ENCODE measurements around the gene TMEM178A.

Gene TMEM178A

DNA sequence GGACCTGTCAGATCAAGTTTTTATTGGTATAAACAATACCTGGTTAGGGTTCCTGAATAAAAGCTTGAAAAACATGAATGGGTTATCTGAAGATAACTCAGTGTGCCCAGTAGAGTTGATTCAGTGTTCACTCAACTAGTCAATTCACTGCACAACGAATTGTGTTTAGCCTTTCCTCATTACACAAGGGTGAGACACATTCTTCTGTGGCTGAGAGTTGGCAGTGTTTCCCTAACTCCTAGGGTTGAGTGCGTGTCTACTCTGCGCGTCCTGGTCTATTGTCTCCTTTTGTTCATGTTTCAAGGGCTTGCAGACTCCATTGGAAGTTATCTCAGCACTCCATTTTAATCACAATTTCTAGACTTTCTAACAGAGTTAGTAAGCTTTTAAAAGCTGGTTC, 32.8 kb upstream of the TMEM178A start:
- DNase-seq (ENCODE audit: low spot score in 2 of 2) (no peak), ATAC-seq (replicated peaks; ENCODE audit: extremely low read depth, poor library complexity, severe bottlenecking) (no peak)
- Mint-ChIP-seq H3K4me3 (no peak overlapping the region), H3K27ac (ENCODE audit: low read depth) (no peak overlapping the region), H3K36me3 (ENCODE audit: insufficient read depth) (no peaks in the 10 kb centered on the region), H3K4me1 (no peaks in the 10 kb centered on the region), H3K27me3 (peaks cover 19% of the 10 kb centered on the region), H3K9me3 (no peaks in the 10 kb centered on the region)

GRCh38 chr2:39636306-39636705, 29.4 kb upstream of the TMEM178A start:
- Mint-ChIP-seq H3K36me3 (ENCODE audit: insufficient read depth) (no peaks in the 10 kb centered on the region), H3K4me3 (no peak overlapping the region), H3K27me3 (peaks cover 19% of the 10 kb centered on the region), H3K9me3 (no peaks in the 10 kb centered on the region), H3K4me1 (no peaks in the 10 kb centered on the region), H3K27ac (ENCODE audit: low read depth) (no peak overlapping the region)
- ATAC-seq (replicated peaks; ENCODE audit: extremely low read depth, poor library complexity, severe bottlenecking) = no peak
- DNase-seq (ENCODE audit: low spot score in 2 of 2) = no peak

DNA sequence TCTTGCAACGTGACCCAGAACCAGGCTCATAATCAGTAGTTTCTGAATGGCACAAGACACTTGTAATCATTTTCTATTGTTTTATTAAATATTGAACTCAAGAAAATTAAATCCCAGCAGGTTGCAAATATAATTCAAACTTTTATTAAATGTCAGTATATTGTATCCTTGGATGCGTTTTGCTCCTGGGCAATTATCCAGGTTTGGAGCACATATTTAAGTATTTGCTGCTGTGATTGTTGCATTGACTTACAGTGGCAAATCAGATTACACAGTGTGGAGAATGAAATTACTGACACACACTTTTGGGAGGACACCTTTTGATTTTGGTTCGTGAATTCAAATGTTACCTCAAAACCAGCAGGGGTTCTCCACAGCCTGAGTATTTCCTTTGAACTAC, 27.1 kb upstream of the TMEM178A start:
- H3K36me3 Mint-ChIP-seq (ENCODE audit: insufficient read depth) = no peaks in the 10 kb centered on the region
- H3K27me3 Mint-ChIP-seq = peaks cover 19% of the 10 kb centered on the region
- no peak overlapping the region for H3K27ac Mint-ChIP-seq (ENCODE audit: low read depth)
- no peak overlapping the region for H3K4me3 Mint-ChIP-seq
- no peaks in the 10 kb centered on the region for H3K4me1 Mint-ChIP-seq
- no peaks in the 10 kb centered on the region for H3K9me3 Mint-ChIP-seq
- ATAC-seq (replicated peaks; ENCODE audit: extremely low read depth, poor library complexity, severe bottlenecking) = no peak
- DNase-seq (ENCODE audit: low spot score in 2 of 2) = no peak

DNA sequence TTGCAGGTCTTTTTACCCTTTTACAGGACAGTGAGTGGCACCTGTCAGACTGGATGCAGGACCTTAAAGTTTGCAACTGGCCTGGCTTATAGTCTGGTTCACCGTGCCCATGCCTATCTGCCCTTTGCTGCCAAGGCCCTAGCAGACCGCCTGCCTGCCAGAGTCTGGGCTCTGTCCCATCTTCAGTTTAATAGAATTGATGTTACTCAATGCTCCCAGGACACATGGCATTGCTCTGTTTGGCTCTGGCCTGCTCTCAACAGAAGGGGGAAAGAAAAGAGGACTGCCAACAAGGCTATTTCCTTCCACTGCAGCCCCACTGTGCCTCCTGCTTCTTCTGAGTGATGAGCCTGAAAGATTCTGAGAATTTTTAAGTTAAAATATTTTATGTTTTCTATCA, 25.6 kb upstream of the TMEM178A start:
- H3K36me3 Mint-ChIP-seq (ENCODE audit: insufficient read depth) = no peaks in the 10 kb centered on the region
- H3K27ac Mint-ChIP-seq (ENCODE audit: low read depth) = no peak overlapping the region
- peaks cover 16% of the 10 kb centered on the region for H3K27me3 Mint-ChIP-seq
- H3K9me3 Mint-ChIP-seq = no peaks in the 10 kb centered on the region
- no peaks in the 10 kb centered on the region for H3K4me1 Mint-ChIP-seq
- DNase-seq (ENCODE audit: low spot score in 2 of 2) (no peak), ATAC-seq (replicated peaks; ENCODE audit: extremely low read depth, poor library complexity, severe bottlenecking) (no peak)
- H3K4me3 Mint-ChIP-seq = no peak overlapping the region

DNA sequence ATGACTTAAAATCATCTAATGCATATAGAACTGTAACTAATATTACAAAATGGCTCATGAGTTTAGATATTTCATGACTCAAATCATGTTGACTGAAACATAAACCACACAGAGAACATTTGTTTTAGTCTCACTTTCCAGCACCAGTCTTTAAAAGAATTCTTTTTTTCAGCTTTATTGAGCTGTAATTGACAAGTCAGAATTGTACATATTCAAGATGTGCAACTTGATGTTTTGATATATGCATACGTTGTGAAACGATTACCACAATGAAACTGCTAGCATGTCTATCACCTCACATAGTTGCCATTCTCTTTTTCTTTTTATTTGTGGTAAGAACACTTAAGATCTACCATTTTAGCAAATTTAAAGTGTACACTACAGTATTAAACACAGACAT, 25.0 kb upstream of the TMEM178A start:
- no peak for DNase-seq (ENCODE audit: low spot score in 2 of 2)
- H3K9me3 Mint-ChIP-seq = no peaks in the 10 kb centered on the region
- peaks cover 10% of the 10 kb centered on the region for H3K27me3 Mint-ChIP-seq
- no peak overlapping the region for H3K27ac Mint-ChIP-seq (ENCODE audit: low read depth)
- no peak for ATAC-seq (replicated peaks; ENCODE audit: extremely low read depth, poor library complexity, severe bottlenecking)
- H3K4me3 Mint-ChIP-seq = no peak overlapping the region
- H3K4me1 Mint-ChIP-seq = no peaks in the 10 kb centered on the region
- H3K36me3 Mint-ChIP-seq (ENCODE audit: insufficient read depth) = no peaks in the 10 kb centered on the region

- no peak overlapping the region for H3K4me3 Mint-ChIP-seq
- H3K9me3 Mint-ChIP-seq = no peaks in the 10 kb centered on the region
- no peak for DNase-seq (ENCODE audit: low spot score in 2 of 2)
- no peak for ATAC-seq (replicated peaks; ENCODE audit: extremely low read depth, poor library complexity, severe bottlenecking)
- no peaks in the 10 kb centered on the region for H3K36me3 Mint-ChIP-seq (ENCODE audit: insufficient read depth)
- H3K4me1 Mint-ChIP-seq = no peaks in the 10 kb centered on the region
- peaks cover under 1% of the 10 kb centered on the region for H3K27me3 Mint-ChIP-seq
- H3K27ac Mint-ChIP-seq (ENCODE audit: low read depth) = no peak overlapping the region
Measured at GRCh38 chr2:39641635-39642034, 24.1 kb upstream of the TMEM178A start.

DNA sequence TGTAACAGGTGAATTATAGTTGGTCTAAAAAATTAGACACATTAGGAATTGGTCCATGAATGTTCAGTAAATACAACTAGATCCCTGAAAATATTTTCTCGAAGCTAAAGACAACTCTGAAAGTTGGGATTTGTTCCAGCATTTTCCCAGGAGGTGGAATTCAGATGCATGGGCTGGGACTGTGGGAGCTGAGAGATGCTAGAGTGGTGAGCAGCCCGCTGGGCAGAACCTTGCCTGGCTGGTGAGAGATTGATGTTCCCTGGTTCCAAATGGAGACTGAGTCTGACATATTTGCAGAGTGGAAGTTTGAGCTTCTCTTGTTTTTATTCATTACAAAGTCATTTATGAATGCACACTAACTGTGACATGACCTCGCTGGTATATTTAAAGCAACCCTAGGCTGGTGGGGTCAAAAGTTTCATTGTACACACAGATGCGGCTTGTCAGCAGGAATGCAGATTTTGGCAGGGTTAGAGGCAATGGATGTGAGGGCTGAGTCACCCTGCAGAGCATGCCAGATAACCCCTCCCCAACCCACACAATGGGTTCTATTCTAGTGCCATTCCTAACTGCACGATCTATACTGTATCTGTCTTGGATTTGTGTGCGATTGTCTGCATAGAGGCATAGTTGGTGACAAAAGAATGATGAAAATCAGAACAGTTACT, 23.5 kb upstream of the TMEM178A start:
- Mint-ChIP-seq H3K27me3 (no peaks in the 10 kb centered on the region), H3K9me3 (no peaks in the 10 kb centered on the region), H3K4me3 (no peak overlapping the region), H3K4me1 (no peaks in the 10 kb centered on the region), H3K36me3 (ENCODE audit: insufficient read depth) (no peaks in the 10 kb centered on the region), H3K27ac (ENCODE audit: low read depth) (no peak overlapping the region)
- no peak for ATAC-seq (replicated peaks; ENCODE audit: extremely low read depth, poor library complexity, severe bottlenecking)
- no peak for DNase-seq (ENCODE audit: low spot score in 2 of 2)

GRCh38 chr2:39645826-39646225, 19.9 kb upstream of the TMEM178A start:
- DNase-seq (ENCODE audit: low spot score in 2 of 2) (no peak), ATAC-seq (replicated peaks; ENCODE audit: extremely low read depth, poor library complexity, severe bottlenecking) (no peak)
- Mint-ChIP-seq H3K27me3 (no peaks in the 10 kb centered on the region), H3K4me1 (no peaks in the 10 kb centered on the region), H3K27ac (ENCODE audit: low read depth) (no peak overlapping the region), H3K9me3 (no peaks in the 10 kb centered on the region), H3K4me3 (no peak overlapping the region), H3K36me3 (ENCODE audit: insufficient read depth) (no peaks in the 10 kb centered on the region)

DNA sequence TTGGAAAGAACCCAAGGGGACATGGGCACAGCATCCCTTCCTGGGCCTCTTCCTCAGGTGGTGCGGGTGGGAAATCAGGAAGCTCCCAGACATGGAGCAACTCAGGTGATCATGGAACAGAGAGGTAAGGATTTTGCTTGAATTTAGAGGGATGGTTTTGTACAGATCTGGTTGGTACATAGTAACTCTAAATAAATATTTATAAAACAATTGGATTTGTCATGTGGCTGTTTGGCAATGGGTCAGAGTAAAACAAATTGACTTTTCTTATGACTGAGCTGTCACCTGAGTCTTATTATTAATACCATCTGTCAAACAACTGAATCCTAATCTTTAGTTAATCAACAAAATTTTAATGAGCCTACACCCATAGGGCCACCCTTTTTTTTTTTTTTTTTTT, 19.4 kb upstream of the TMEM178A start:
- Mint-ChIP-seq H3K27ac (ENCODE audit: low read depth) (no peak overlapping the region), H3K36me3 (ENCODE audit: insufficient read depth) (no peaks in the 10 kb centered on the region), H3K4me1 (no peaks in the 10 kb centered on the region), H3K9me3 (no peaks in the 10 kb centered on the region), H3K4me3 (no peak overlapping the region), H3K27me3 (no peaks in the 10 kb centered on the region)
- ATAC-seq (replicated peaks; ENCODE audit: extremely low read depth, poor library complexity, severe bottlenecking) (no peak), DNase-seq (ENCODE audit: low spot score in 2 of 2) (no peak)

DNA sequence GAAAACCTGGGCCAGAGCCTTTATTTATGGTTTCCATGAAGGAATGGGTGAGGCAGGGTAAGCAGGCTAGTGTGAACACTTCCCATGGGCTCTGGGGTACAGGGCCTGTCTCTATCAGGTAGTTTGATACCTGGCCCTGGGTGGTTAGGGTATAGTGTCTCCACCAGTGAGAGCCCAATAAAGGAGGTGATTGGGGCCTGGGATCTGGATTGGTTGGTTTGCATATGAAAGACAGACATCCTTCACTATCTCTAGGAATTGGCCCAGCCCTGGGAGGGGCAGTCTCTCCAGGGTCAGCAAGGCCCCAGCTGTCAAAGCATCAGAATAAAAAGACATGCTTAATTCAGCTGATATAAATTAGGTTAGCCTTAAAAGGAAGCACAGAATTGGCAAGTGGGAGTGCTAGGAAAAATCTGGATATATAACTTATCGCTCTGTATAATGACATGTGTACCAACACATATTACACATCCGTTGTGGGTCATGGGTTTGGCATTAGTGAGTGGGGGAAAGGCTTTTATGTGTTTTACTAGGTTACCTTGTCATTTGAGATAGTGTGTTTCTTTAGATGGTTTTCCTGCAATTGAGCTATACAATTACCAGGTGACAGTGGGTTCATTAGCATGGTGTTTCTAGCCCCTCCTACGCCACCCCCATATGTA, 18.5 kb upstream of the TMEM178A start:
- Mint-ChIP-seq H3K4me3 (no peak overlapping the region), H3K4me1 (no peaks in the 10 kb centered on the region), H3K36me3 (ENCODE audit: insufficient read depth) (no peaks in the 10 kb centered on the region), H3K9me3 (no peaks in the 10 kb centered on the region), H3K27ac (ENCODE audit: low read depth) (no peak overlapping the region), H3K27me3 (no peaks in the 10 kb centered on the region)
- DNase-seq (ENCODE audit: low spot score in 2 of 2) (no peak), ATAC-seq (replicated peaks; ENCODE audit: extremely low read depth, poor library complexity, severe bottlenecking) (no peak)

GRCh38 chr2:39648580-39648979, 17.1 kb upstream of the TMEM178A start:
- Mint-ChIP-seq H3K36me3 (ENCODE audit: insufficient read depth) (no peaks in the 10 kb centered on the region), H3K27me3 (peaks cover 9% of the 10 kb centered on the region), H3K4me3 (no peak overlapping the region), H3K27ac (ENCODE audit: low read depth) (no peak overlapping the region), H3K9me3 (no peaks in the 10 kb centered on the region), H3K4me1 (no peaks in the 10 kb centered on the region)
- DNase-seq (ENCODE audit: low spot score in 2 of 2) (no peak), ATAC-seq (replicated peaks; ENCODE audit: extremely low read depth, poor library complexity, severe bottlenecking) (no peak)

- no peak for ATAC-seq (replicated peaks; ENCODE audit: extremely low read depth, poor library complexity, severe bottlenecking)
- Mint-ChIP-seq H3K9me3 (no peaks in the 10 kb centered on the region), H3K4me3 (no peak overlapping the region), H3K27ac (ENCODE audit: low read depth) (no peak overlapping the region), H3K4me1 (no peaks in the 10 kb centered on the region), H3K36me3 (ENCODE audit: insufficient read depth) (no peaks in the 10 kb centered on the region), H3K27me3 (peaks cover 18% of the 10 kb centered on the region)
- no peak for DNase-seq (ENCODE audit: low spot score in 2 of 2)
Measured at GRCh38 chr2:39649511-39649910, 16.2 kb upstream of the TMEM178A start.

DNA sequence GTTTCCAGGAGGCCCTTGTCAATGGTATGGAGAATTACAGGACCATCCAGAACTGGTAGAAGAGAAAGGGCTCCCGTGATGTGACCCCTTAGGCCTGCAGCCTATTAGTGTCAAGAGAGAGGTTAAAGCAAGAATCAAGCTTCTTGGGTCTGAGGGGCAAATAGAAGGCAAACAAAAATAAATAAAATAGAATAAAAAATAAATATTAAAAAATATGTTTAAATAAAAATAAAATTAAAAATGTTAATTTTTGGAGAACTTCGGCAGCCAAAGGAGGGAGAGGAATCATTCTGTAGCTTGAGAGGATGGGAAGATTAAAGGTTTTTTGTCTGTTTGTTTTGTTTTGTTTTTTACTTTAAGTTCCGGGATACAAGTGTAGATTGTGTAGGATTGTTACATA, 15.2 kb upstream of the TMEM178A start:
- H3K4me3 Mint-ChIP-seq = no peak overlapping the region
- DNase-seq (ENCODE audit: low spot score in 2 of 2) = no peak
- ATAC-seq (replicated peaks; ENCODE audit: extremely low read depth, poor library complexity, severe bottlenecking) = no peak
- peaks cover 18% of the 10 kb centered on the region for H3K27me3 Mint-ChIP-seq
- no peak overlapping the region for H3K27ac Mint-ChIP-seq (ENCODE audit: low read depth)
- no peaks in the 10 kb centered on the region for H3K4me1 Mint-ChIP-seq
- H3K9me3 Mint-ChIP-seq = no peaks in the 10 kb centered on the region
- no peaks in the 10 kb centered on the region for H3K36me3 Mint-ChIP-seq (ENCODE audit: insufficient read depth)
